Cardiac muscle cell (in vitro differentiated cells and primary cell): ENCODE measurements around the gene TCF12. TPM values are rescaled to one million over a fixed set of nuclear protein-coding genes. Genes with fewer than 3 reads are reported as not detected.

Experiments
- DNase-seq, 2 donors: peaks; one replicate each; pipeline versions ENCODE4 v3.0.0 to v3.0.0-alpha.2; 2010 to 2017; ENCODE audit warnings: low read depth in 1 of 2, low spot score in 1 of 2
- H3K27ac ChIP-seq: fragments of 200-600 bp; sonication (generic); 2 replicates; pipeline ENCODE4 v1.5.1; 2016
- H3K27me3 ChIP-seq: fragments of 200-600 bp; sonication (generic); 2 replicates; pipeline ENCODE4 v1.6.0; 2016; ENCODE audit warnings: control low read depth
- H3K36me3 ChIP-seq: fragments of 200-600 bp; sonication (generic); 2 replicates; pipeline ENCODE4 v1.5.1; 2016; ENCODE audit warnings: control low read depth
- H3K4me1 ChIP-seq: fragments of 200-600 bp; sonication (generic); 2 replicates; pipeline ENCODE4 v1.8.1; 2017; ENCODE audit warnings: low read depth, mild to moderate bottlenecking, mixed run types
- H3K4me3 ChIP-seq: fragments of 200-600 bp; sonication (generic); 2 replicates; pipeline ENCODE4 v1.5.1; 2016; ENCODE audit warnings: mild to moderate bottlenecking
- H3K9me3 ChIP-seq: fragments of 200-600 bp; sonication (generic); 2 replicates; pipeline ENCODE4 v1.5.1; 2017; ENCODE audit warnings: low read depth, mild to moderate bottlenecking, control low read depth
- CTCF ChIP-seq: IDR thresholded peaks from 2 replicates; pipeline ENCODE4 v1.5.1; 2012; ENCODE audit warnings: low read depth, mild to moderate bottlenecking, low read length
- polyA plus RNA-seq: library from polyadenylated mRNA; unstranded; fragments of >200 nt; fragmentation: Nextera tagmentation; extraction: Ambion mirVana; gene quantifications from 2 replicates; pipeline ENCODE4 v1.2.1, GENCODE V29; 2016
- total RNA-seq: library from RNA; depleted of rRNA; stranded (reverse); fragments of >200 nt; gene quantifications from 2 replicates; pipeline ENCODE4 v1.2.3, GENCODE V29; 2016

The TCF12 gene
- total and polyA plus RNA-seq, 2 experiments from 2014 or later: 42.6 to 137 TPM

GRCh38 chr15:57085267-57085666 is 166.8 kb downstream of the TCF12 start:
- peaks cover 48% of the 10 kb centered on the region for H3K4me1 ChIP-seq
- peak in 1 of 2 donors; percentile 9 for DNase-seq
- no peak for TF ChIP-seq CTCF

GRCh38 chr15:57086857-57087427 is 168.5 kb downstream of the TCF12 start:
- Histone ChIP-seq H3K27me3 (no peaks in the 10 kb centered on the region), H3K9me3 (no peaks in the 10 kb centered on the region), H3K4me3 (no peak overlapping the region), H3K36me3 (no peaks in the 10 kb centered on the region), H3K4me1 (peaks cover 49% of the 10 kb centered on the region), H3K27ac (no peak overlapping the region)
- DNase-seq: no peak
- no peak for TF ChIP-seq CTCF

More at GRCh38 chr15:57085267-57085666, 166.8 kb downstream of the TCF12 start:
- no peaks in the 10 kb centered on the region for H3K36me3 ChIP-seq
- peak overlapping the region; percentile 73 for H3K27ac ChIP-seq
- no peaks in the 10 kb centered on the region for H3K27me3 ChIP-seq
- no peaks in the 10 kb centered on the region for H3K9me3 ChIP-seq
- H3K4me3 ChIP-seq: no peak overlapping the region

- no peak for TF ChIP-seq CTCF
- no peak for DNase-seq
- no peaks in the 10 kb centered on the region for H3K9me3 ChIP-seq
Observed at GRCh38 chr15:57089815-57090495, 171.5 kb downstream of the TCF12 start.

GRCh38 chr15:57090496-57090859 is 172.0 kb downstream of the TCF12 start:
- Histone ChIP-seq H3K27me3 (no peaks in the 10 kb centered on the region), H3K4me3 (no peak overlapping the region), H3K36me3 (peaks cover 3% of the 10 kb centered on the region), H3K9me3 (no peaks in the 10 kb centered on the region), H3K27ac (peak overlapping the region; percentile 63), H3K4me1 (peaks cover 24% of the 10 kb centered on the region)
- no peak for TF ChIP-seq CTCF
- peak in 1 of 2 donors; percentile 47 for DNase-seq

More at GRCh38 chr15:57089815-57090495, 171.5 kb downstream of the TCF12 start:
- Histone ChIP-seq H3K27ac (peak overlapping the region; percentile 63), H3K36me3 (peaks cover 3% of the 10 kb centered on the region), H3K27me3 (no peaks in the 10 kb centered on the region), H3K4me3 (no peak overlapping the region), H3K4me1 (peaks cover 30% of the 10 kb centered on the region)

- peaks cover 3% of the 10 kb centered on the region for H3K36me3 ChIP-seq
- DNase-seq: no peak
- TF ChIP-seq CTCF: no peak
- H3K9me3 ChIP-seq: no peaks in the 10 kb centered on the region
- H3K27me3 ChIP-seq: no peaks in the 10 kb centered on the region
- peak overlapping the region; percentile 63 for H3K27ac ChIP-seq
- no peak overlapping the region for H3K4me3 ChIP-seq
- H3K4me1 ChIP-seq: peaks cover 20% of the 10 kb centered on the region
Observed at GRCh38 chr15:57091636-57092035, 173.2 kb downstream of the TCF12 start.
